Activated naive CD4-positive, alpha-beta T cell (primary cell): ENCODE measurements around the gene WDR70.
"Not testable (repeated sequence)": the region's sequence is repeated elsewhere in the genome, so short reads cannot be mapped to it uniquely, and the experiment has no call there.

ENCODE experiments used
- DNase-seq, 4 experiments: peaks; one replicate each; lab custom pipeline; 2025; lab: John Stamatoyannopoulos, UW

The WDR70 gene

DNA sequence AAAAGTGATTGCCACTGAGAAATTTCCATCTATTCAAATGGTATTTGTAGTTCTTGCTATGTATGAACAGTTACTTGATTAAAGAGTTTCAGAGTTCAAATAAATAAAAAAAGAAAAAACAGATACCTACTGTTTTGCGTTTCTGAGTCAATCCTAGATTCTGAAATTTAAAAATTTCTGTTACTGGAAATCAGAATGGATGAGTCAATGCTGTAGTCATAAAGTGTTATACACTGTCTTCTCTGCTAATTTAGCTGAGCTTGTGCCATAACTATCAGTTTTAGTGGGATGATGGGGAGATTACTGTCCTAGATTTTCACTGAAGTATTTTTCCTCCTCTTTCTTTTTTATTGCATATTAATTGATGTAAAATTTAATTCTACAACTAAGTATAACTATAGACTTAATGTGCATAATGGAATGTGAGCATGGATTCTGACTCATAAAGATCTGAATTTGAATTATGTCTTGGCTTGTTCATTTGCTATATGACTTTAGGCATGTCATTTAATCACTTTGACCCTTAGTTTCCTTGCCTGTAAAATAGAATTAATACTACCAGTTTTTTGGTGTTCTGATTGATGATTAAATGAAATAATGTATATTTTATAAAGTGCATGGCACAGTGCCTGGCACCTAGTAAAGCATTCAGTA is 75.4 kb downstream of the WDR70 start:
- not testable (repeated sequence) for DNase-seq

DNA sequence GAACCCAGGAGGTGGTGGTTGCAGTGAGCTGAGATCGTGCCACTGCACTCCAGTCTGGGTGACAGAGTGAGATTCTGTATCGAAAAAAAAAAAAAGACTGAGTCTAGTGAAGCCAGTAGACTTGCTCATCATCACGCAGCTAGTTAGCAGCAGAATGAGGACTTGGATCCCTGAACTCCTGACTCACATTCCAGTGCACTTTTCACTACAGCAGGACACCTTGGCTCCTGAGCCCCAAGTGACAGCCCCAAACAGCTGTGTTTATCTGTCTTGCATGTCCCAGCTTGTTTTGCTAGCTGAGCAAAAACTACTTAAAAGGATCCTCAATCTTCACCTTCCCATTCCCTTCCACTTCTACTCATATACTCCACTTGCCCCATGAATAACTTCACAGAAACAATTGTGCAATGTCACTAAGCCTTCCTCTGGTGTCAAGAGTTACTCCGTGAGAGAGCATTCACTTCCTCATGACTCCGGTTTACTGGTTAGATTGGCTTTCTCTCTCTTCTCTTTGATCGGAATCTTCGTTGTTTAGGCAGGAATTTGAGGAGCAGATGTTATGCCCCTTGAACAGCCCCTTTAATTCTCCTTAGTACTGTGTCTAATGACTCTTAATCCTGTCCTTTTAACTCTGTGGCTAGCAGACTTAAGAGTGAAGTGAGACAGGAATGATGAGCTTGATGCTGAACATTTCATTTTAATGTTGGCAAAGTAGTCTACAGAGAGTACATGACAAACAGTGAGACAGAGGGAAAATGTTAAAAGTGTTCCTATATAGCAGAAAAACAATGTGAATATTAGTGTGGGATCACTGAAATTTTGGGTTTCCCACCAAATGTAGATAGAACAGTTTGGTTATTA is 84.3 kb downstream of the WDR70 start:
- DNase-seq: not testable (repeated sequence)

DNA sequence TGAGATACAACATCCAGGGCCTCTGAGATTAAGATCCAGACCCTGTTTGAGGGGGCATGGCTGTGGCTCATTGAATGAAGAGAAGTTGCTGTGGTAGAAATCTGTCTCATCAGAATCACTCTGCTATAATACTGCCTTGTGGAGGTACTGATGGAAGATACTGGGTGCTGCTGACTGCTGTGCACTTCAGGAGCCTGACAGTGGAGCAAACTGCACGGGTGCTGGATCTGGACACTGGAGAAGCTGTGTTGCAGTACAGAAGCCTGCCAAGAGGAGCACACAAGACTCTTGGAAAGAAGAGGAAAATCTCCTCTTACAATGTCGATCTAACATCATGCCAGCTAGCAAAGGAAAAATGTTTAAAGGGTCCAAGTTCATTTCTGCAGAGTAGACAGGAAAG is 85.5 kb downstream of the WDR70 start:
- not testable (repeated sequence) for DNase-seq

DNA sequence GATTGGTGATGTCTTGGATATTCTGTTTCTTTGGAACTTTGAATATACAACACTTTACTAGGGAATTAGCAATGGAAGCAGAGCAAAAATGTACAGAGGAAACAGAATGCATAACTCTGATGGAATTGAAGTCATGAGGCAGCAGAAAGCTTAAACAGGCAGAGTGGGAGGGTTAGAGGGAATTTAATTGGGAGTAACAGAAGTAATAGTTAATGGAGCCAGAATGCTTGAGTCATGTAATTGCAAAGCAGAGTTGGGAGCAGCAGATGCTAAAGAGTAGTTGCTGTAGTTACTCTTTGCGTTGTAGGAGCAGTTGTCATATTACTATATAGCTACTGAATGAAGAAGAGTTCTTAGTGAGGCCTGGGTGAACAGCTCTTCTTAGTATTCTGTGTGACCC is 90.3 kb downstream of the WDR70 start:
- DNase-seq: not testable (repeated sequence)

DNA sequence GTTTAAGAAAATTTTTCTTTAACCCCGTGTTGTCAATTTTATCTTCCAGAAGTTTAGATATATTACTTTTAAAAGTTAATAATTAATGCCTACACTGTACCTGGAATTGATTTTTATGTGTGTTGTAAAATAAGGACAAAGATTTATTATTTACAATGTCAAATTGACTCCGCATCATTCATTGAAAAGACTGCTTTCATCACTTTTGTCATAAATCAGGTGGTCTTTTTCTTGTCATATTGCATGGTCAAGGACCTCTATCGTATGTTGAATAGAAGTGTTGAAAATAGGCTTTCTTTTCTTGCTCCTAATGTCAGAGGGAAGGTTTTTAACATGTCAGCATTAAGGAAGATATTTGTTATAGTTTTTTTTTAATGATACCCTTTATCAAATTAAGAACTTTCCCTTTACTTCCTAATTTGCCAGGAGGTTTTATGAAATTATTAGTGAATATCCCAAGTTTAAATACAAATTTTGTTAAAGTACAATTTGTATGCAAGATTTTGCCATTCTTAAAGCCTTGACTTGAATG is 92.6 kb downstream of the WDR70 start:
- DNase-seq: no peak

DNA sequence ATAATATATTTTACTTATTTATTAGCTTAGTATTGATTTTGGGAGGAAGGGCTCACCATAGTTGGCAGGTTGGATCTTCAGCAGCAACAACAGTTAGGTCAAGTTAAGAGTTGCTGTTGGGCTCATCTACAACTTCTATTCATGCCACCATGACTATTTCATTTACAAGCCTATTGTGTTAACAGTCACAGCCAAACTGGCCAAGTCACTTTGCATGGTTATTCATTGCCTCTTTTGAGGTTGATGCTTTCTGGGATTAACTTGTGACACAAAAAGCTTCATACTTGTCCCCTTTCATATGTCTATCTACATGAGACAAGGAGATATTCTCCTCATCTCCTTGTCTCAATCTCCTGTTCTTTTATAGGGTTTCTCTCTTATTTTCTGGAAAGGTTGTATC is 98.3 kb downstream of the WDR70 start:
- DNase-seq: no peak

DNA sequence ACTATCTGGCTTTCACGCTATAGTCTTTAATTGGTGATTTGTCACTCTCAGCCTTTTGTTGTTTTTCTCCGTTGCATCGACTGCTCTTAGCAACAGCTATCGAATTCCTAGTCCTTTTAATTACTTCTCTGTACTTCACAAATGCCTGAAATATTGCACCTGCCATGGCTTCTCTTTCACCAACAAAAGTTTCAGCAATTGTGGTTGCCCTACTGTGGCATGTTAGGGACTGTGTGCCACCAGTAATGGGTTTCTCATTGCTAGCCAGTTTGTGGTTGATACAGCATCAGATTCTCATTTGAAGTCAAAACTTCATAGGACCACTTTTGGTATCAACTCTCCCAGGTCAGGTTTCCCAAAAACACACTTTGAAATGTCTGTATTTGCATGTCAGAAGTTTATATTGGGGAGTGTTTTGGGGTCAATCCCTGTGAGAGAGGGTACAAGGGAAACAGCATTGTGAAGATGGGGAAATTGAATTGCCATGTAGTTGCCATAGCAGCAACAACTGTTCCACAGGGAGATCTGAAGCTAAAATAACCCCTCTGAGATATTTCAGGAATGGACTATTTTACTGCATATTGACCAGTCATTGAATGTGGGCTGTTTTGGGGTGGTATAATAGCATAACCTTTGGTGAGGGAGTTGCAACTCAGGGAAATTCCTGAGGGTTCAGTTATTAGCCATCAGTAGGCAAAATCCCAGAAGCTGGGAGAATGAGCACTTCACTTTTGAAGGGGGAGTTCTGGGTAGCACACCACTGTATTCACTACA is 99.2 kb downstream of the WDR70 start:
- no peak for DNase-seq

DNA sequence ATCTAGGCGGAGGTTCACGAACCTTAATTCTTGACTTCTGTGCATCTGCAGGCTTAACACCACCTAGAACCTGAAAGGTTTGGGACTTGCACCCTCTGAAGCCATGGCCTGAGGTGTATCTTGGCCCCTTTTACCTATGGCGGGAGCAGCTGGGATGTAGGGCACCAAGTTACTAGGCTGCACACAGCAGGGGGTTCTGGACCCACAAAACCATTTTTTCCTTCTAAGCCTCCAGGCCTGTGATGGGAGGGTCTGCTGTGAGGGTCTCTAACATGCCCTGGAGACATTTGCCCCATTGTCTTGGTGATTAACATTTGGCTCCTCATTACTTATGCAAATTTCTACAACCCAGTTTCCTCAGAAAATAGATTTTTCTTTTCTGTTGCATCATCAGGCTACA is 102.3 kb downstream of the WDR70 start:
- DNase-seq: not testable (repeated sequence)

DNA sequence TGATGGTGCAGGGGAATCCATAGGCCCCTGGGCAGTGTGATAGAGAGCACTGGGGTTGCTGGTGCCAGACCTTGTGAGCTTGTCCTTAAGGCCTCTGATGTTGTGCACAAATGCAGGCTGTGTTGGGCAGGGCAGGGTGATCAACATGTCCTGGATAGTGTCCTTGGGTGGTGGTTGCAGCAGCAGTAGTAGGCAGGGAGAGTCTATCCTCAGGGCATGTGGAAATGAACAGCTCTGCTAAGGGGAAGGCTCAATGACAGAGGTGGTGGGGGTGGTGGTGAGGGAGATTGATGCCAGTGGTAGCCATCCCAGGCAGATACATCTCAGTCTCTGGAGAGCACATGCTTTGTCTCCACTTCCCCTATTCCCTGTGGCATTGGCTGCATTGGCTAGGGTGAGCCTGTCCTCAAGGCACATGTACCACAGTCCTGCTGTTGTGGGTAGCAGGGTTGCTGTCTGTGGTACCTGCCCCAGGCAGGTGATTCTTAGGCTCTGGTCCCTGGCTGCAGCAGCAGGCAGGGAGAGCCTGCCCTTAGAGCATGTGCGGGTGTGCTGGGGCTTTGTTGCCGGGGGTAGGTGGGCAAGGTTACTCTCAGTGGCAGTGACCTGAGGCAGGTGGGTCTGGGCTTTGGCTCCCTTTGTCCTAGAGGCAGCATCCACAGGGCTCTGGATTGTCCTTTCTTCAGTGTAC is 111.1 kb downstream of the WDR70 start:
- no peak for DNase-seq

DNA sequence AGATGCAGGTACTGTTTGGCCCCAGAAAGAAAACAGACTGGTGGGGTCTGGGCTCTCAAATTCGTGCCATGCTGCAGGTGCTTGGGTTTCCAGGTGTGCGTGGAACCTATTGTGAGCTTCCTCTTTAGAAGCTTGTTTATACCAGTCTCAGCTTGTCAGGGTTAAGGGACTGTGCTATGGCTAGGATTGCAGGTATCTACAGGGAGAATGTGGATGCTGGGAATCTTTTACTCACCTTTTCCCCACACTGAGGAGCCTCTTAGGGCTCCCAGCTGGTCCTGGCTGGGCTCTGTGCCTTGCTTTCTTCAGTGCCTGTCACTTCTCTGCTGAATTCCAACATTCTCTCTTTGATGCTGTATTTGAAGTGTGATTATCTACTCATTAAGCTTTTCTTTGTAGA is 111.8 kb downstream of the WDR70 start:
- DNase-seq: no peak

DNA sequence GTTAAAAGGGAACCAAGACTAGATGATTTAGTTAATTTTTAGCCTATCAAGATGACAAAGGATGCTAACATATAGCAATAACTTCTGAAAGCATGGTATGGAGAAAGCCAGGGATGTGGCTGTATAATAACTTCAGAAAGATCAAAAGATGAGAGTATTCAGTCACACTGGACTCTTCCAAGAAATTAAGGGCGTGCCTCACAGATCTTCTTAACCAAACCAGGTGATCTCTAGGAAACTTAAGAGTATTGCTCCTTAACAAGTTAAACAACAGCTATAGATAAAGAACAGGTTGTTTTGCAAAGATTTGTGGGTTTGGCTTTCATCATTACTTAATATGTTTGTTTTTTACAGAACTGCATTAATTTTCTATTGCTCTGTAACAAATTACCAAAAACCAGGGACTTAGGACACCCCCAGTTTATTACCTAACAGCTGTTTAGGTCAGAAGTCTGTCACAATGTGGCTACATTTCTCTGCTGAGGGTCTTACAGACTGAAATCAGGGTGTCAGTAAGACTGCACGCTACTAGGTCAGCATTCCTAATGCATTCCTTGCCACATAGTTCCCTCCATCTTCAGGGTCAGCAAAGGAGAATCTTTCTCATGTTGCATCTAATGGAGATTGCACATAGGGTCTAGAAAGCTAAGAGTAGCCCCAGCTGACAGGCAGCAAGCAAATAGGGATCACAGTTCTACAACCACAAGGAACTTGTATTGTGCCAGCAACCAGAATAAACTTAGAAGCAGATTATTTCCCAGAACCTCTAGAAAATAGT is 113.8 kb downstream of the WDR70 start:
- no peak for DNase-seq

DNA sequence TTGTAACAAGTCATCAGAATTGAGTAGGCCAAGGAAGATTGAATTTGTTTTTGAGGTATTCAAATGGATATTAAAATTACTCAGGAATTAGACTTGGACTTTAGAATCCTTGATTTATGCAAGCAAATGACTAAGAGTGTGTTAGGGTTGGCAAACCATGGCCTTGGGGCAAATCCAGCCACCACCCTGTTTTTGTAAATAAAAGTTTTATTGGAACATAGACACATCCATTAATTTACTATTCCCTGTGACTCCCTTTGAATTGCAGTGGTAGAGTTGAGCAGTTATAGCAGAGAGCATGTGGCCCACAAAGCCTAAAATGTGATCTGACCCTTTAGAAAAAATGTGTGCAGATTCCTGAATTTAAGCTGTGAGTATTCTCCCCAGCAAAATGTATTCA is 115.6 kb downstream of the WDR70 start:
- DNase-seq: no peak

DNA sequence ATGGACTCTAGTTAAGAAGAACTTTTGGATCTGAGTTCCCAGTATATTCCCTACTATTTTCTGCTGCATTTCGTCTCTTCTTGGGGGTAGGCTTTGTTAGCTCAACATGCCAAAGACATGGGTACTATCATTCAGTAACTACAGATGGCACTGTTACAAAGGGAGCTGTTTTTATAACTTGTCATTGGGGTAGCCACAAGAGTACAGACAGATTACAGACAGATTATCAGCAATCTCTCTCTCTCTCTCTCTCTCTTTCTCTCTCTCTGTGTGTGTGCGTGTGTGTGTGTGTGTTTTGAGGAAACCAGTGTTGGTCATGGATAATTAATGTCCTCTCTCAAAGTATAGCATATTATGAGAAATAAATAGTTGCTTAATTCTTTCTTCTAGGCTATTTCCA is 116.1 kb downstream of the WDR70 start:
- no peak for DNase-seq

DNA sequence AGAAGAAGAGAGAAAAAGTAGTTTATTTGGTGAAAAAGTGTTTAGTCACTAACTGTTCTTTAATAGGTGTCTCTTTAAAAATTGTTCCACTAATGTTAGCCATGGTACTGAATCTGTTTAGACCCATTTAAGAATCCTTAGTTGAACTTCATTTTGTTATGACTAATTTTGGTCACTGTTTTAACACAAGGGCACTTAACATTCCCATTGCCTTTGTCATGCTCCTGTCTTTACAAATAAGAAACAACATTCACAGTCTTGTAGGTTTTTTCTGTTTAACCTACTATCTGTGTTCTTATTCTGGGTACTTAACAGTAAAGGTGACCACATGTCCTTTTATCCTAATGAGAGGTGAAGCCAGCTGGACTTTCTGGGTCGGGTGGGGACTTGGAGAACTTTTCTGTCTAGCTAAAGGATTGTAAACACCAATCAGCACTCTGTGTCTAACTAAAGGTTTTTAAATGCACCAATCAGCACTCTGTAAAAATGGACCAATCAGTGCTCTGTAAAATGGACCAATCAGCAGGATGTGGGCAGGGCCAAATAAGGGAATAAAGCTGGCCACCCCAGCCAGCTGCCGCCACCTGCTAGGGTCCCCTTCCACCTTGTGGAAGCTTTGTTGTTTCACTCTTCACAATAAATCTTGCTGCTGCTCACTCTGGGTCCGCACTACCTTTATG is 116.7 kb downstream of the WDR70 start:
- DNase-seq: no peak

DNA sequence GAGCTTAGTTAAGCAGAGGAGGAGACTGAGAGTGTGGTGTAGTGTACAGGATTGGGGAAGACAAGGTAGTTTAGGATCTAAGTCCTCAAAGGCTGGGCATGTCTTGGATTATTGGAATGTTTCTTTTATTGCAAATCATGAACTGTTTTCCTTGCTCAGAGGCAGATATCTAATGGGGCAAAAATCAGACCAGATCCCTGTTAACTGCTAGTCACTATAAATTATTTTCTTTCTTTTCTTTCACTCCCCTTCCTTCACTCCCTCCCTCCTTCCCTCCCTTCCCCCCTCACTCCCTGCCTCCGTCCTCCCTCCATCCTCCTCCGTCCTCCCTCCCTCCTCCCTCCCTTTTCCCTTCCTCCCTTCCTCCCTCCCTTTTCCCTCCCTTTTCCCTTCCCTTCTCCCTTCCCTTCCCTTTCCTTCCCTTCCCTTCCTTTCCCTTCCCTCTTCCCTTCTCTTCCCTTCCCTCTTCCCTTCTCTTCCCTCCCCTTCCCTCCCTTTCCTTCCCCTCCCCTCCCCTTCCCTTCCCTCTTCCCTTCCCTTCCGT is 117.9 kb downstream of the WDR70 start:
- no peak for DNase-seq

DNA sequence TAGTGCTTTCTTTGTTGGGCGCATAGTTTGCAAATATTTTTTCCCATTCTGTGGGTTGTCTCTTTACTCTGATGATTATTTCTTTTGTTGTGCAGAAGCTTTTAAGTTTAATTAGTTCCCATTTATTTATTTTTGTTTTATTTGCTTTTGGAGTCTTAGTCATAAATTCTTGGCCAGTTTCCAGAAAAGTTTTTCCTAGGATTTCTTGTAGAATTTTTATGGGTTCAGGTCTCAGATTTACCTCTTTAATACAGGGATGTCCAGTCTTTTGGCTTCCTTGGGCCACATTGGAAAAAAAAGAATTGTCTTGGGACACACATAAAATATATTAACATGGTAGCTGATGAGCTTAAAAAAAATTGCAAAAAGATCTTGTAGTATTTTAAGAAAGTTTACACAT is 122.0 kb downstream of the WDR70 start:
- no peak for DNase-seq

DNA sequence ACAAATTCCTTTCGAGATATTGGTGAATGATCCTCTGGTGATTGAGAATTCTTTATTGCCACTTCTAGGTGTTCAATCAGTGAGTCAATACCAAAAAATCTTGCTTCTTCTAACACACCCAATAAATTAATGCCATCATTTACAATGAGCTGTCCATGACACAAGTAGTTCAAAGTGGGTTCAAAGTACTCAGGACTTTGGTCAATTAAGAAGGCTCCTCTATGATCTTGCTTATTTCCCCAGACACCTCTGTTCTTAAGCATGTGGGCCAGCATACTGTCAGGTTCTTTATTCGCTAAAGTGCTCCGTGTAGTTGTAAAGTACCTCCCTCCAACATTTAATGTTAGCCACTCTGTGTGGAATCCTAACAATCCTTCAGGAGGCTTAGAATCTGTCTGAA is 127.1 kb downstream of the WDR70 start:
- no peak for DNase-seq

DNA sequence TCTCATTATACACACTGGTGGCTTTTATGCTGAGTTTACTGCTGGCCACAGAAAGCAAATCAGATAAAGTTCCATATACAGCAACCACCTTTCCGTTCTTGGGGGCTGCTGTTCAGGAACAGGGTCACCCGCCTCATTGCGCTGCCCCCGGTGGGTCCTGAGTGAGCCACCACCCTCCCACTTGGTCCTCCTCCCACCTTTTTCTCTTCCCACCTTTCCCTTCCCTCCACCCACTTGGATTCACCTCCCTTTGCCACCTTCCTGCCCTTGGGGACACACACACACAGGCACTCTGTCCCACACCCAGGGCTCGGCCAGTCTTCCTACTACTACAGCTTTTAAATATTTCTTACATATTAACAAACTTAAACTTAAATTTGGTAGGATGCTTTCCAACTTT is 127.6 kb downstream of the WDR70 start:
- DNase-seq: no peak

DNA sequence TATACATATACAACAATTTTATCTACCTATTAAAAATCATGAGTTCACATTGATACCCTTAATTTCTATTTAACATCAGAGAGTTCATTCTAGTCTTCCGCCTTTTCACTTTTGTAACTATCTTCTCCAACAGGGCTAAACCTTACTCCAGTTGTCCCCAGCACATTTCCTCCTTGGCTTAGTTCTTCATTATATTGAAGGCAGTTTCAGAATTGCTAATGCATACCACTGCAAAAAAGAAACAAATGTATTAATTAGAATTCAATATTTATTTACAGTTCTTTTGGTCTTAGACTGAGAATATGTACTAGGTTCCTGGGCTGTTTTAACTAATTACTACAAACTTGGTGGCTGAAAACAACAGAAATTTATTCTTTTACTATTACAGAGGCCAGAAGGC is 132.5 kb downstream of the WDR70 start:
- no peak for DNase-seq

DNA sequence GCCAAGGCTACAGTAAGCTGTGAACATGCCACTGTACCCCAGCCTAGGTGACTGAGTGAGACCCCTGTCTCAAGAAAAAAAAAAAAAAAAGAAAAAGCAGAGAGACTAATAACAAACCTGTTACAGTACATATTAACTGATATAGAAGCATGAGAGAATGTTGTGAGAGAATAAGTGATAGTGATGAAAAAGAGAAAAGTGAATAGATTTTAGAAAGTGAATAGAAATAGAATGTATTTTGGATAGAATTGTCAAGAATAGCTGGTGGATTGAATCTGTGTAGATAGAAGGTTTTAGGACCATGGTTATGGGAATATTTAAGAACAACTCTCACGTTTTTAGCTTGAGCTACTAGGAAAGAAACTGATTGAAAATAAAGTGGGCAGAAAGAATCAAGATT is 135.8 kb downstream of the WDR70 start:
- DNase-seq: no peak
